ENCODE measurements around the gene CCM2.
A peak's percentile ranks its signal among the peaks of the same experiment; 100 is the strongest.

CCM2 gene

GRCh38 chr7:44969701-44970522 lies 30.1 kb upstream of the CCM2 start:
- no peak for DNase-seq
- WGBS (ENCODE audit: insufficient coverage): 90% methylated on average over 13 of the region's 21 CpGs
- Histone ChIP-seq H3K36me3 (ENCODE audit: control insufficient read depth in 4 of 4, insufficient read depth in 4 of 4, low read length in 3 of 4) (peaks cover 7 to 97% (median 56%) of the 10 kb centered on the region in 4 experiments), H3K27ac (ENCODE audit: insufficient read depth in 1 of 2, low read depth in 1 of 2, low read length in 2 of 2, poor library complexity in 1 of 2, severe bottlenecking in 2 of 2) (no peak overlapping the region), H3K4me1 (ENCODE audit: control extremely low read depth in 1 of 4, control insufficient read depth in 4 of 4, insufficient read depth in 4 of 4, low read length in 3 of 4) (peaks cover 0 to 6% (median under 1%) of the 10 kb centered on the region in 4 experiments), H3K9me3 (ENCODE audit: control extremely low read depth in 1 of 5, control insufficient read depth in 4 of 5, insufficient read depth in 2 of 5, low read depth in 1 of 5, low read length in 4 of 5) (no peaks in the 10 kb centered on the region), H3K27me3 (replicated peaks in 2 of 5; ENCODE audit: control insufficient read depth in 4 of 5, insufficient read depth in 5 of 5, low read length in 4 of 5) (no peaks in the 10 kb centered on the region), H3K4me3 (ENCODE audit: control insufficient read depth in 1 of 7, extremely low read depth in 1 of 7, insufficient read depth in 4 of 7, low read depth in 2 of 7, low read length in 6 of 7) (no peak overlapping the region)
- POLR2A ChIA-PET: no interaction called here
- CTCF ChIA-PET: interaction anchor here (8.4 to 15.0 kb wide), 3 partner anchors 30 to 165 kb away, joined by 138 to 204 read pairs (median 142); partner anchors contain the start of gene CCM2

- WGBS (ENCODE audit: insufficient coverage): 96% methylated on average over 17 of the region's 18 CpGs
- DNase-seq: no peak
- no peaks in the 10 kb centered on the region for H3K27me3 ChIP-seq (replicated peaks in 2 of 5; ENCODE audit: control insufficient read depth in 4 of 5, insufficient read depth in 5 of 5, low read length in 4 of 5)
- peaks cover 0 to 11% (median under 1%) of the 10 kb centered on the region in 4 experiments for H3K4me1 ChIP-seq (ENCODE audit: control extremely low read depth in 1 of 4, control insufficient read depth in 4 of 4, insufficient read depth in 4 of 4, low read length in 3 of 4)
- no peak overlapping the region for H3K27ac ChIP-seq (ENCODE audit: insufficient read depth in 1 of 2, low read depth in 1 of 2, low read length in 2 of 2, poor library complexity in 1 of 2, severe bottlenecking in 2 of 2)
- ChIA-PET CTCF (interaction anchor here (4.4 to 15.0 kb wide), 4 partner anchors 19 to 164 kb away, joined by 48 to 204 read pairs (median 140); partner anchors contain the start of gene CCM2), POLR2A (interaction anchor here (0.6 kb wide), 1 partner anchor 32 kb away, joined by 5 read pairs; no protein-coding TSS in a partner anchor)
- peaks cover 9 to 97% (median 58%) of the 10 kb centered on the region in 4 experiments for H3K36me3 ChIP-seq (ENCODE audit: control insufficient read depth in 4 of 4, insufficient read depth in 4 of 4, low read length in 3 of 4)
- no peaks in the 10 kb centered on the region for H3K9me3 ChIP-seq (ENCODE audit: control extremely low read depth in 1 of 5, control insufficient read depth in 4 of 5, insufficient read depth in 2 of 5, low read depth in 1 of 5, low read length in 4 of 5)
- H3K4me3 ChIP-seq (ENCODE audit: control insufficient read depth in 1 of 7, extremely low read depth in 1 of 7, insufficient read depth in 4 of 7, low read depth in 2 of 7, low read length in 6 of 7): no peak overlapping the region
Observed at GRCh38 chr7:44970523-44971051, 29.4 kb upstream of the CCM2 start.

GRCh38 chr7:44971188-44971901 lies 28.7 kb upstream of the CCM2 start:
- Histone ChIP-seq H3K27ac (ENCODE audit: insufficient read depth in 1 of 2, low read depth in 1 of 2, low read length in 2 of 2, poor library complexity in 1 of 2, severe bottlenecking in 2 of 2) (no peak overlapping the region), H3K27me3 (replicated peaks in 2 of 5; ENCODE audit: control insufficient read depth in 4 of 5, insufficient read depth in 5 of 5, low read length in 4 of 5) (no peaks in the 10 kb centered on the region), H3K9me3 (ENCODE audit: control extremely low read depth in 1 of 5, control insufficient read depth in 4 of 5, insufficient read depth in 2 of 5, low read depth in 1 of 5, low read length in 4 of 5) (no peaks in the 10 kb centered on the region), H3K36me3 (ENCODE audit: control insufficient read depth in 4 of 4, insufficient read depth in 4 of 4, low read length in 3 of 4) (peaks cover 11 to 97% (median 56%) of the 10 kb centered on the region in 4 experiments), H3K4me3 (ENCODE audit: control insufficient read depth in 1 of 7, extremely low read depth in 1 of 7, insufficient read depth in 4 of 7, low read depth in 2 of 7, low read length in 6 of 7) (no peak overlapping the region), H3K4me1 (ENCODE audit: control extremely low read depth in 1 of 4, control insufficient read depth in 4 of 4, insufficient read depth in 4 of 4, low read length in 3 of 4) (peaks cover 0 to 19% (median 5%) of the 10 kb centered on the region in 4 experiments)
- no peak for DNase-seq
- CTCF ChIA-PET: interaction anchor here (2.2 to 15.0 kb wide), 8 partner anchors 13 to 163 kb away, joined by 4 to 204 read pairs (median 42); partner anchors contain the start of gene CCM2
- POLR2A ChIA-PET: interaction anchor here (0.6 to 3.5 kb wide), 2 partner anchors 28 to 31 kb away, joined by 5 to 15 read pairs; partner anchors contain the start of gene CCM2
- 97% methylated on average over 7 of the region's 10 CpGs for WGBS (ENCODE audit: insufficient coverage)

GRCh38 chr7:44971902-44972441 lies 28.0 kb upstream of the CCM2 start:
- Histone ChIP-seq H3K36me3 (ENCODE audit: control insufficient read depth in 4 of 4, insufficient read depth in 4 of 4, low read length in 3 of 4) (peaks cover 9 to 97% (median 54%) of the 10 kb centered on the region in 4 experiments), H3K4me1 (ENCODE audit: control extremely low read depth in 1 of 4, control insufficient read depth in 4 of 4, insufficient read depth in 4 of 4, low read length in 3 of 4) (peaks cover 0 to 25% (median 12%) of the 10 kb centered on the region in 4 experiments), H3K4me3 (ENCODE audit: control insufficient read depth in 1 of 7, extremely low read depth in 1 of 7, insufficient read depth in 4 of 7, low read depth in 2 of 7, low read length in 6 of 7) (no peak overlapping the region), H3K27ac (ENCODE audit: insufficient read depth in 1 of 2, low read depth in 1 of 2, low read length in 2 of 2, poor library complexity in 1 of 2, severe bottlenecking in 2 of 2) (no peak overlapping the region), H3K9me3 (ENCODE audit: control extremely low read depth in 1 of 5, control insufficient read depth in 4 of 5, insufficient read depth in 2 of 5, low read depth in 1 of 5, low read length in 4 of 5) (no peaks in the 10 kb centered on the region), H3K27me3 (replicated peaks in 2 of 5; ENCODE audit: control insufficient read depth in 4 of 5, insufficient read depth in 5 of 5, low read length in 4 of 5) (no peaks in the 10 kb centered on the region)
- no peak for DNase-seq
- WGBS (ENCODE audit: insufficient coverage): 92% methylated on average over 5 of the region's 5 CpGs
- POLR2A ChIA-PET: interaction anchor here (3.5 kb wide), 1 partner anchor 27 kb away, joined by 15 read pairs; the partner anchor contains the start of gene CCM2
- CTCF ChIA-PET: interaction anchor here (0.5 to 15.0 kb wide), 16 partner anchors 10 to 163 kb away, joined by 3 to 204 read pairs (median 14); partner anchors contain the start of gene CCM2

GRCh38 chr7:44972562-44972961 lies 27.4 kb upstream of the CCM2 start:
- H3K27me3 ChIP-seq (replicated peaks in 2 of 5; ENCODE audit: control insufficient read depth in 4 of 5, insufficient read depth in 5 of 5, low read length in 4 of 5): no peaks in the 10 kb centered on the region
- H3K27ac ChIP-seq (ENCODE audit: insufficient read depth in 1 of 2, low read depth in 1 of 2, low read length in 2 of 2, poor library complexity in 1 of 2, severe bottlenecking in 2 of 2): no peak overlapping the region
- peaks cover 0 to 30% (median 18%) of the 10 kb centered on the region in 4 experiments for H3K4me1 ChIP-seq (ENCODE audit: control extremely low read depth in 1 of 4, control insufficient read depth in 4 of 4, insufficient read depth in 4 of 4, low read length in 3 of 4)
- H3K36me3 ChIP-seq (ENCODE audit: control insufficient read depth in 4 of 4, insufficient read depth in 4 of 4, low read length in 3 of 4): peaks cover 9 to 93% (median 50%) of the 10 kb centered on the region in 4 experiments
- no peak overlapping the region for H3K4me3 ChIP-seq (ENCODE audit: control insufficient read depth in 1 of 7, extremely low read depth in 1 of 7, insufficient read depth in 4 of 7, low read depth in 2 of 7, low read length in 6 of 7)
- DNase-seq: no peak
- ChIA-PET CTCF (interaction anchor here (0.5 to 15.0 kb wide), 21 partner anchors 10 to 162 kb away, joined by 3 to 204 read pairs (median 10); partner anchors contain the start of gene CCM2), POLR2A (interaction anchor here (1.5 to 3.5 kb wide), 2 partner anchors 27 to 29 kb away, joined by 3 to 15 read pairs; partner anchors contain the start of gene CCM2)
- WGBS (ENCODE audit: insufficient coverage): 94% methylated on average over 3 of the region's 3 CpGs
- H3K9me3 ChIP-seq (ENCODE audit: control extremely low read depth in 1 of 5, control insufficient read depth in 4 of 5, insufficient read depth in 2 of 5, low read depth in 1 of 5, low read length in 4 of 5): no peaks in the 10 kb centered on the region

- no peaks in the 10 kb centered on the region for H3K9me3 ChIP-seq (ENCODE audit: control extremely low read depth in 1 of 5, control insufficient read depth in 4 of 5, insufficient read depth in 2 of 5, low read depth in 1 of 5, low read length in 4 of 5)
- peak in 2 of 3 donors; percentile 46 to 55 for DNase-seq
- H3K27ac ChIP-seq (ENCODE audit: insufficient read depth in 1 of 2, low read depth in 1 of 2, low read length in 2 of 2, poor library complexity in 1 of 2, severe bottlenecking in 2 of 2): peak overlapping the region in 1 of 2 experiments; percentile 22
- CTCF ChIA-PET: interaction anchor here (0.8 to 15.0 kb wide), 31 partner anchors 10 to 406 kb away, joined by 3 to 204 read pairs (median 6); partner anchors contain the start of gene CCM2
- H3K4me1 ChIP-seq (ENCODE audit: control extremely low read depth in 1 of 4, control insufficient read depth in 4 of 4, insufficient read depth in 4 of 4, low read length in 3 of 4): peaks cover 0 to 42% (median 30%) of the 10 kb centered on the region in 4 experiments
- peaks cover 9 to 82% (median 48%) of the 10 kb centered on the region in 4 experiments for H3K36me3 ChIP-seq (ENCODE audit: control insufficient read depth in 4 of 4, insufficient read depth in 4 of 4, low read length in 3 of 4)
- H3K27me3 ChIP-seq (replicated peaks in 2 of 5; ENCODE audit: control insufficient read depth in 4 of 5, insufficient read depth in 5 of 5, low read length in 4 of 5): no peaks in the 10 kb centered on the region
- no peak overlapping the region for H3K4me3 ChIP-seq (ENCODE audit: control insufficient read depth in 1 of 7, extremely low read depth in 1 of 7, insufficient read depth in 4 of 7, low read depth in 2 of 7, low read length in 6 of 7)
- POLR2A ChIA-PET: interaction anchor here (0.7 to 3.5 kb wide), 7 partner anchors 13 to 162 kb away, joined by 3 to 15 read pairs (median 4); partner anchors contain the start of genes CCM2 and TBRG4
- WGBS (ENCODE audit: insufficient coverage): 86% methylated on average over 7 of the region's 10 CpGs
Observed at GRCh38 chr7:44973610-44974401, 26.2 kb upstream of the CCM2 start.

All from common myeloid progenitor, CD34-positive (primary cell).